GM12873 (cell line): ENCODE measurements around the gene DMAC2L.

Source experiments
- TF ChIP-seq, protein P1 (sequence below): IDR thresholded peaks from 2 replicates; pipeline ENCODE4 v1.5.1; 2012; ENCODE audit warnings: low read depth, mild to moderate bottlenecking, moderate library complexity, low read length, control low read depth; ENCODE audit not compliant: insufficient read depth; ENCODE audit errors: missing control alignments

DMAC2L gene

DNA sequence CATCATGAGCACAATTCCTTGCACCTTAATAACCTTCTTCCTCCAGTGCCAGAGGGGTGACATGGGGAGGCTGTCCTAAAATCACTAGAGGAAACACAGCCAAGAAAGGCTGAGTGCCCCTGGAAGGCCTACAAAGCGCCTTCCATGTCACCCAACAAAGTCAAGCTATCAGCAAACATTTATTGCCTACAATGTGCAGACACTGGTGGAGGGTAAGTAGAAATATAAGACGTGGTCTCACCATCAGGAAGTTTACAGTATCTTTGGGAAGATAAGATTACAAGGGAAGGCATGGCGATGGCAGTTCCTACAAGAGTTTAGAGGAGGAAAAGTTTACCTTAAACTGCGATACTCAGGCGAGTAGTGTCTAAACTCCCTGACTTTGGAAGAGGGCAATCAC lies 27.9 kb downstream of the DMAC2L start:
- TF ChIP-seq, protein P1, sequence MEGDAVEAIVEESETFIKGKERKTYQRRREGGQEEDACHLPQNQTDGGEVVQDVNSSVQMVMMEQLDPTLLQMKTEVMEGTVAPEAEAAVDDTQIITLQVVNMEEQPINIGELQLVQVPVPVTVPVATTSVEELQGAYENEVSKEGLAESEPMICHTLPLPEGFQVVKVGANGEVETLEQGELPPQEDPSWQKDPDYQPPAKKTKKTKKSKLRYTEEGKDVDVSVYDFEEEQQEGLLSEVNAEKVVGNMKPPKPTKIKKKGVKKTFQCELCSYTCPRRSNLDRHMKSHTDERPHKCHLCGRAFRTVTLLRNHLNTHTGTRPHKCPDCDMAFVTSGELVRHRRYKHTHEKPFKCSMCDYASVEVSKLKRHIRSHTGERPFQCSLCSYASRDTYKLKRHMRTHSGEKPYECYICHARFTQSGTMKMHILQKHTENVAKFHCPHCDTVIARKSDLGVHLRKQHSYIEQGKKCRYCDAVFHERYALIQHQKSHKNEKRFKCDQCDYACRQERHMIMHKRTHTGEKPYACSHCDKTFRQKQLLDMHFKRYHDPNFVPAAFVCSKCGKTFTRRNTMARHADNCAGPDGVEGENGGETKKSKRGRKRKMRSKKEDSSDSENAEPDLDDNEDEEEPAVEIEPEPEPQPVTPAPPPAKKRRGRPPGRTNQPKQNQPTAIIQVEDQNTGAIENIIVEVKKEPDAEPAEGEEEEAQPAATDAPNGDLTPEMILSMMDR: no peak

DNA sequence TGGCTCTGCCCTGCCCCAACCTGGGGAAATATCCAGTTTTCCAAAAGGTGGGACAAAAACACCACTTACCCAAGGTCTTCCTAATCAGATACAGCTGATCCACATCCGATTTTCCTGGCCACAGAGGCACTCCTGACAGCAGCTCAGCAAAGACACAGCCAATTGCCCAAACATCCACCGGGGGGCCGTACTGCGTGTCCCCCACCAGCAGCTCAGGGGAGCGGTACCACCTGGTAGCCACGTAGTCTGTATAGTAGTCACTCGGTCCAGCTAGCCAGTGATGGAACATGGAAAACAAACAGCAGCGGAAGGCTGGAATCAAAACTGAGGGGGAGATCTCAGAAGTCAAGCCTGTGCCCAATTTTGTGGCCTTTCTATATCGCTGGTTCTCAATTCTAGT lies 28.8 kb downstream of the DMAC2L start:
- TF ChIP-seq, protein P1: peak; percentile 48

DNA sequence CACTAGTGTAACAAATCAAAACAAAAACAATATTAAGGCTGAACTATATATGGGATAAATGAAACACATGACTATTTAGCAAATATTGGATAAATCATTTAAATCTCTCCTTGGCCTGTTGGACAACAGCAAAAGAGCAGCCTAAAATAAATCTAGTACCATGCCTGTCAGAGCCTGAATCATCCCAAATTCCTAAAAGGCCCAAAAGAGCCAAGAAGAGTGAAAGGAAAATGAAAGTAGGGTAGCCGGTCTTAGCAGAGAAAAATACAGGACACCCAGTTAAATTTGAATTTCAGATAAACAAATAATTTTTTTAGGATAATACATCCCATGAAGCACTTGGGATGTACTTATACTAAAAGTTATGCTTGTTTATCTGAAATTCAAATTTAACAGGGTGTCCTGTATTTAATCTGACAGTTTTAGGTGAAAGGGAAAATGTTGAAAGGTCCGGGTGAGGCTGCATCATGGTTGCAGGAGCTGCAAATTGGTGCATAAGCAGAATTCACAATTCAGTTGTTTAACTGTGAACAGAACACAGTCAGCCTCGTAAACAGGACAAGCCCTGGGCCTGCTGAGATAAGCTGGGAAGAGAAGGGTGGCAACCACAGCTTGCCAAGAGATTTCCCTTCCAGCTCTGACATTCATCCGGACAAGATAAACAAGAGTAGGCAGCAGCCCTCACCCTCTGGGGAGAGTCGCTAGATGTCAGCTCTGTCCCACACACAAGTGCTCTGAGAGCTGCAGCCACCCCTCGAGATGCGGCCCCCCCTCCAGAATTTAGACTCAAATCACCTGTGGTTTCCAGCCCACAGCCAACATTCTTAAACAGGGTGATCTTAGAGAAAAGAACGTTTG lies 30.3 kb downstream of the DMAC2L start:
- TF ChIP-seq, protein P1: peak; percentile 68

DNA sequence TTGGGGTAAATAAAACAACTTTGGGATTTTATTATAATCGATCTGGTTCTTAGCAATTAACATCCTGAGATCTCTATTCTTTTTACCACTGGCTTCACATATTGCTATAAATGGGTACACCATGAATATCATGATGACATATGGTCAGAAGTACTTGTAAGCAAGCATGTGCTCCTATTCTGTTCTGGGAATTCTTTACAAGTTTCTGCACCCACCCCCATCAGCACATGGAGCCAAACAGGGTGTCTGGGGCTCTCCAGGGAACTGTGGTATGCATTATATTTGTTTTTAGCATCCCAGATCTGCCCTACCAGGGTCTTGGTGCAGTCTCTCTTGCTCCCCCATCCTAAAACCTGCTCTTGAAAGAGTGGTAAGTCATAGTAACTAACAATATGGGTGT lies 31.3 kb downstream of the DMAC2L start:
- TF ChIP-seq, protein P1: no peak

DNA sequence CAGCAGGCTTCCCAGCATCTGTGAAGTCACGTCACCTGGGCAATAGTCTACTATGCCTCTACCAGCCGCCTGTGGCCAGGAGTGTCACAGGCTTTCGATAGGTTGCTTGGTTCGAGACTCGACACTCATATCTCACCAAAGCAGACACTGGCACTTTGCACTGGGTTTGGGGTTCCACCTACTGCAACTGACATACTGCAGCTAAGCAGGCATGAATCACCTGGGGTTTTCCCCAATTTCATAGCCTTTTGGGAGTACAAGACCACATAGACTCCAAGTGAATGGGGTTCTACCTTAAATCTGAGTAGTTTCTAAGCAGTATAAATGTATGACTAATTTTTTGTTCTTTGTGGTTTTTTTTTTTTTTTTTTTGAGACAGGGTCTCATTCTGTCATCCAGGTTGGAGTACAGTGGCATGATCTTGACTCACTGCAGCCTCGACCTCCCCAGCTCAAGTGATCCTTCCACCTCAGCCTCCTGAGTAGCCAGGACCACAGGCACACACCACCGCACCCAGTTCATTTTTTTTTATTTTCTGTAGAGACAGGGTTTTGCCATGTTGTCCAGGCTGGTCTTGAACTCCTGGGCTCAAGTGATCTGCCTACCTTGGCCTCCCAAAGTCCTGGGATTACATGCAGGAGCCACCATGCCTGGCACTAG lies 32.1 kb downstream of the DMAC2L start:
- TF ChIP-seq, protein P1: no peak

DNA sequence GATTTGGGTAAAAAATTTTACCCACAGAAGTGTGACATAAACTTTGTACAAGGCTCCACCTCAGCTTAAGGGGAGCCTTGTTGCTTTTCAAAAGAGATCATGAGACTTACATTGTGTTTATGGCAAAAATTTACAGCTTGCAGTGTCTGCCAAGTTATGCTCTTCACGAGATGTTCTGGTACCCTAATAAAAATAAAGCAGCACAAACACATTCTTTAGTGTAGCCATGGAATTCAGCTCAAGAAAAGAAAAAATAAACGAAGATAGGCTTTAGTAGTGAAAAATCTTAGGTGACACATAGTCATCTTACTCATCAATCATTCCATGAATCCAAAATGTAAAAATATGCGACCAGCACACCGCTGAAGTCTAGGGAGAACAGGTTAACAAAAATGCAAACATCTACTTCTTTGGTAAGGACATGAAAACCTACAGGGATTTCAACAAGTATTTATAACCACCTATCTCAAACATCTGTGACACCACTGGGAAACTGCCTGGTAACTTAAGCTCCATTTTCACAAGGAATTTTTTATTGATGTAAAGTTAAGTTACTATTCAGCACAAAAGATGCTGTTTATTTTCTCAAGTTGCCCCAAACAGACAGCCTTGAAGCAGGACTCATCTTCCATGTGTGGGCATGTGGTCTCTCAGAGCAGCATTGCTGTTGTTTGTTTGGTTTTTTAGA lies 32.9 kb downstream of the DMAC2L start:
- TF ChIP-seq, protein P1: no peak

DNA sequence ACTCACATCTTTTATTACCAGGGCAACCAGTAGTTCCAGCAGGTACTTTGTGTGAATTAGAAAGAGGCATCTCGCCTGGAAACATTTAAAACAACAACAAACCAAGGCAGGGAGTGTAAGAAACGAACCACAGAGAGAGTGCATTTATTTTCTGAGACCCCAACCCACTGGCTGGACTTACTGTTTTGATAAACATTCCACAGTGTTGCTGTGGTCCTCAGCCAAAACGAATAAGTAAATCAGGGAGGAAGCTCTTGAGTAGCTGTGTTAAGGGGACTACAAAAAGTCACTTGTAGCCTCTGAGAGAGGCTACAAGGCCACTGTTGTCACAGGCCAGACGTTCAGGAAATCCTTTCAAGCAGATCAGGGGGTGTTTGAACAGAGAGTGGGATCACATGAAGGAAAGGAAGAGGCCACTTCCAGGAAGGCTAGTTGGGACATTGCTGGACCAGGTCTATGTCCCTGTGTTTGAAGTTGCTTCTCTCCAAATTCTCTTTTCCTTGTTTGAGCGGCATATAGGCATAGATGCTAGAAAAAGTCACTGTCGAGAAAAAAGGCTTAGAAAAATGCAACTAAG lies 33.8 kb downstream of the DMAC2L start:
- TF ChIP-seq, protein P1: no peak
